Stomach (tissue), 19 donors: ENCODE measurements around the gene DACH1. TPM values are rescaled to one million over a fixed set of nuclear protein-coding genes. Genes with fewer than 3 reads are reported as not detected.
A peak's percentile ranks its signal among the peaks of the same experiment; 100 is the strongest.

ENCODE experiments used
- DNase-seq, 2 donors: peaks; one replicate each; pipeline versions ENCODE4 v3.0.0 to v3.0.0-alpha.2; 2013 to 2019
- H3K27ac ChIP-seq, 5 donors: fragments of 200-600 bp in 4 of 5; sonication (generic) in 4 of 5; one replicate each; pipeline ENCODE4 v1.5.1; 2013 to 2019; ENCODE audit warnings: mild to moderate bottlenecking in 1 of 5, moderate library complexity in 1 of 5
- H3K27me3 ChIP-seq, 3 donors: fragments of 200-600 bp; sonication (generic); one replicate each; pipeline ENCODE4 v1.5.1; 2017 to 2019; ENCODE audit warnings: mixed run types in 1 of 3
- H3K36me3 ChIP-seq, 4 donors: fragments of 200-600 bp; sonication (generic); 1 replicate in 3 of 4; 2 replicates in 1 of 4; pipeline ENCODE4 v1.5.1; 2016 to 2019
- H3K4me1 ChIP-seq, 4 donors: fragments of 200-600 bp; sonication (generic); one replicate each; pipeline ENCODE4 v1.5.1; 2016 to 2019
- H3K4me3 ChIP-seq, 4 donors: fragments of 200-600 bp; sonication (generic) in 3 of 4; one replicate each; pipeline ENCODE4 v1.5.1; 2016 to 2019; ENCODE audit warnings: mild to moderate bottlenecking in 1 of 4
- H3K9me3 ChIP-seq, 4 donors: fragments of 200-600 bp; sonication (generic); one replicate each; pipeline ENCODE4 v1.5.1; 2016 to 2019
- EP300 ChIP-seq: sonication (generic); formaldehyde crosslinking; IDR thresholded peaks from one replicate; pipeline ENCODE4 v1.6.1; 2017; ENCODE audit warnings: antibody characterized with exemption
- POLR2A ChIP-seq, 4 donors: fragments of 450-650 bp; IDR thresholded peaks; one replicate each; pipeline ENCODE4 v1.6.1; 2016; ENCODE audit warnings: antibody characterized with exemption in 4 of 4, control low read depth in 2 of 4, mild to moderate bottlenecking in 1 of 4, moderate library complexity in 1 of 4
- POLR2AphosphoS5 ChIP-seq, 3 donors: sonication (generic); formaldehyde crosslinking; IDR thresholded peaks; one replicate each; pipeline ENCODE4 v1.6.1; 2016; ENCODE audit warnings: antibody characterized with exemption in 3 of 3
- whole genome bisulfite sequencing, 5 donors: extraction: QIAGEN DNeasy Blood & Tissue Kit in 3 of 5; methylation state at CpG; one replicate each; pipeline versions ENCODE4 v1.1.5 to v1.1.7; 2013 to 2018; 5-methylcytosine and 5-hydroxymethylcytosine counted together
- intact Hi-C: fragments of 100-400 bp; cut with DNase I; formaldehyde crosslinking; loops from one replicate; pipeline ENCODE4 v1.15.1; 2023; ENCODE audit warnings: low total_unique reads
- long read RNA-seq, 10 donors: transcript quantifications; one replicate each; lab custom pipeline, GENCODE V29; 2026
- polyA plus RNA-seq, 3 donors: library from polyadenylated mRNA; stranded (reverse); fragments of 200-250 nt; gene quantifications; one replicate each; pipeline ENCODE4 v1.2.3, GENCODE V29; 2013
- total RNA-seq, 5 donors: library from RNA; depleted of rRNA; stranded (reverse); fragments of >200 nt; gene quantifications; one replicate each; pipeline versions ENCODE4 v1.1.0 to v1.2.3, GENCODE V29; 2014 to 2016
- TF ChIP-seq, protein P1 (sequence below), 7 experiments: fragments of 450-650 bp in 4 of 7; fragments of 200-600 bp in 3 of 7; sonication (generic) in 3 of 7; IDR thresholded peaks; one replicate each; pipeline ENCODE4 v1.5.1; 2016 to 2019; ENCODE audit warnings: antibody characterized with exemption in 7 of 7, control low read depth in 2 of 7, mild to moderate bottlenecking in 1 of 7
- donor health status: healthy with polysubstance abuse.
- donor health status: Bipolar disorder and iron deficiency.
- donor health status: healthy.

Gene DACH1
- 1 to 10 TPM in 4 of 5 donors, not detected in 1; 1.8 to 9.4 (median 6.8) TPM for total RNA-seq
- polyA plus RNA-seq, result 1 to 10 TPM in 1 of 3 donors, under 1 TPM in 2; 0.28 to 2.9 (median 0.81) TPM
- long read RNA-seq, donor 1, full-length matches to known transcripts, result 1 of 1 reads
- long read RNA-seq, donor 1, partial matches to known transcripts, result 0 of 1 reads
- long read RNA-seq, donor 1, other reads (novel, unspliced or antisense), result 0 of 1 reads
- long read RNA-seq, donor 2, full-length matches to known transcripts, result 2 of 2 reads
- long read RNA-seq, donor 2, partial matches to known transcripts, result 0 of 2 reads
- long read RNA-seq, donor 2, other reads (novel, unspliced or antisense), result 0 of 2 reads
- long read RNA-seq, donor 3, result 0 reads
- long read RNA-seq, donor 4, result 0 reads
- long read RNA-seq, donor 5, full-length matches to known transcripts, result 3 of 8 reads
- long read RNA-seq, donor 5, partial matches to known transcripts, result 5 of 8 reads
- long read RNA-seq, donor 5, other reads (novel, unspliced or antisense), result 0 of 8 reads
- long read RNA-seq, donor 6, full-length matches to known transcripts, result 1 of 1 reads
- long read RNA-seq, donor 6, partial matches to known transcripts, result 0 of 1 reads
- long read RNA-seq, donor 6, other reads (novel, unspliced or antisense), result 0 of 1 reads
- long read RNA-seq, donor 7, full-length matches to known transcripts, result 1 of 1 reads
- long read RNA-seq, donor 7, partial matches to known transcripts, result 0 of 1 reads
- long read RNA-seq, donor 7, other reads (novel, unspliced or antisense), result 0 of 1 reads
- long read RNA-seq, donor 8, full-length matches to known transcripts, result 3 of 3 reads
- long read RNA-seq, donor 8, partial matches to known transcripts, result 0 of 3 reads
- long read RNA-seq, donor 8, other reads (novel, unspliced or antisense), result 0 of 3 reads
- long read RNA-seq, donor 9, result 0 reads
- long read RNA-seq, donor 10, result 0 reads

DNA sequence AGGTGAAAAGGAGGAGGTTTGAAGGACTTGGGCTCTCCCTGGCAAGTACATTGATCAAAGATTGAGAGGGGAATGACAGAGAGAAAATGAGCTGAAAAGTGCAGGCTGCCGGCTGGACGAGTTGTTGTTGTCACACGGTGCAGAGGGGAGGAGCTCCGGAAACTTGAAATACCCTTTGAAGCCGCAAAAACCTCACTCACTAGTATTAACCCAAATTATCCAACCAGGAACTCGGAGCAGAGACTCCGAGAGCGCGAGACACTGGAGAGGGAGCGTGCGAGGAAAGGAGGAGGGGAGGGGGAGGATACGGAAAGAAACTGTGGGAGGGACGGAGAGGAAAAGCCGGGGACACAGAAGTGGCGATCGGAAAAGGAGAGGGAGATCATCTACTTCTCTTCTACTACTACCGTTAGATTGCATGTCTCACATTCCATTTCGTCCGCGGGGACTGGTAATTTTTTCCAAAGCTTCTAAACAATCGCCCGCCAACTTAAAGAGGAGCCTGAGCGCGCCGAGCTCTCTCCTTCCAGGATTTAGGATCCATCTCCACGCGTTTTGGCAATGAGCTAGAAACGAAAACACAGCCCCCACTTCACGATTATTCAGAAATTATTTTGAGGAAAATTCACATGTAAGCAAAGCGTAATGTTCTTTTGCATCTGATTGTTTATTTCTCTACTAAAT is at the start of gene DACH1:
DACH1 (minus strand) TSS at position 74 of the 684 bp plus-strand sequence.
- WGBS, 5 donors, result 3 to 5% (median 4%) methylated on average over 30 of the region's 30 CpGs
- Histone ChIP-seq H3K4me1 (peaks cover 12 to 36% (median 31%) of the 10 kb centered on the region in 4 donors), H3K4me3 (peak within 1 kb of the TSS; percentile 52 to 75 (median 58)), H3K27ac (peak within 1 kb of the TSS; percentile 60 to 82 (median 69)), H3K27me3 (peaks cover 9 to 91% (median 36%) of the 10 kb centered on the region in 3 donors), H3K36me3 (no peaks in the 10 kb centered on the region), H3K9me3 (no peaks in the 10 kb centered on the region)
- no peak for TF ChIP-seq POLR2A (IDR thresholded peaks at IDR 0.05)
- no peak for TF ChIP-seq POLR2AphosphoS5 (IDR thresholded peaks at IDR 0.05)
- TF ChIP-seq, protein P1, sequence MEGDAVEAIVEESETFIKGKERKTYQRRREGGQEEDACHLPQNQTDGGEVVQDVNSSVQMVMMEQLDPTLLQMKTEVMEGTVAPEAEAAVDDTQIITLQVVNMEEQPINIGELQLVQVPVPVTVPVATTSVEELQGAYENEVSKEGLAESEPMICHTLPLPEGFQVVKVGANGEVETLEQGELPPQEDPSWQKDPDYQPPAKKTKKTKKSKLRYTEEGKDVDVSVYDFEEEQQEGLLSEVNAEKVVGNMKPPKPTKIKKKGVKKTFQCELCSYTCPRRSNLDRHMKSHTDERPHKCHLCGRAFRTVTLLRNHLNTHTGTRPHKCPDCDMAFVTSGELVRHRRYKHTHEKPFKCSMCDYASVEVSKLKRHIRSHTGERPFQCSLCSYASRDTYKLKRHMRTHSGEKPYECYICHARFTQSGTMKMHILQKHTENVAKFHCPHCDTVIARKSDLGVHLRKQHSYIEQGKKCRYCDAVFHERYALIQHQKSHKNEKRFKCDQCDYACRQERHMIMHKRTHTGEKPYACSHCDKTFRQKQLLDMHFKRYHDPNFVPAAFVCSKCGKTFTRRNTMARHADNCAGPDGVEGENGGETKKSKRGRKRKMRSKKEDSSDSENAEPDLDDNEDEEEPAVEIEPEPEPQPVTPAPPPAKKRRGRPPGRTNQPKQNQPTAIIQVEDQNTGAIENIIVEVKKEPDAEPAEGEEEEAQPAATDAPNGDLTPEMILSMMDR (IDR thresholded peaks at IDR 0.05), result no peak
- no peak for TF ChIP-seq EP300
- peak; percentile 28 to 86 for DNase-seq
- intact Hi-C loops, result no loop called here

DNA sequence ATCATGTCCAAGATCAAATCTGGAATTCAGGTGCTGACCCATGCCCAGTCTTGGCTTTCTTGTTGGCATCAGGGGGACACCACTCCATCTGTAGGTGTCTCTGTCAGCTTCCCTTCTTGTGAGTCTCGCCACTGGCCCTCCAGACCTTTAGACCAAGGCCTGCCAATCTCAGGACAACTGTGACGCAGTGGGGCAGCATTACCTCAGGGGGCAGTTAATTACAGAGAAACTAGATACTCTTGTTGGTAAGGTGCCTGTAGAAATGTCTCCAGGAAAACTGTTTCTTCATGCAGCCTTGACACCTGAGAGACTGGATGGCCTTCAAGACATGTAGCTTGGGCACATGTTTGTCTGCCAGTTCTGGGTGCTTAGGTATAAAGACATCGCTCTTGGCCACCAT is 46.7 kb upstream of the DACH1 start:
- intact Hi-C loops, result no loop called here
- H3K4me1 ChIP-seq, result no peaks in the 10 kb centered on the region

GRCh38 chr13:71912524-71912923 is 45.5 kb upstream of the DACH1 start:
- intact Hi-C loops, result no loop called here
- TF ChIP-seq EP300 (no peak), POLR2A (IDR thresholded peaks at IDR 0.05) (no peak), POLR2AphosphoS5 (IDR thresholded peaks at IDR 0.05) (peak in 1 of 3 donors; percentile 3)
- H3K36me3 ChIP-seq, result no peaks in the 10 kb centered on the region
- H3K4me1 ChIP-seq, result no peaks in the 10 kb centered on the region
- DNase-seq, result no peak
- H3K27me3 ChIP-seq, result no peaks in the 10 kb centered on the region
- no peak overlapping the region for H3K27ac ChIP-seq
- H3K9me3 ChIP-seq, result no peaks in the 10 kb centered on the region
- no peak overlapping the region for H3K4me3 ChIP-seq

More for the DNA sequence above, 46.7 kb upstream of the DACH1 start:
- TF ChIP-seq, protein P1 (IDR thresholded peaks at IDR 0.05), result no peak
- TF ChIP-seq EP300 (no peak), POLR2A (IDR thresholded peaks at IDR 0.05) (no peak), POLR2AphosphoS5 (IDR thresholded peaks at IDR 0.05) (no peak)
- Histone ChIP-seq H3K36me3 (no peaks in the 10 kb centered on the region), H3K27me3 (no peaks in the 10 kb centered on the region), H3K4me3 (no peak overlapping the region), H3K27ac (no peak overlapping the region), H3K9me3 (no peaks in the 10 kb centered on the region)
- 78 to 98% (median 93%) methylated on average over 3 of the region's 3 CpGs for WGBS, 5 donors
- no peak for DNase-seq

DNA sequence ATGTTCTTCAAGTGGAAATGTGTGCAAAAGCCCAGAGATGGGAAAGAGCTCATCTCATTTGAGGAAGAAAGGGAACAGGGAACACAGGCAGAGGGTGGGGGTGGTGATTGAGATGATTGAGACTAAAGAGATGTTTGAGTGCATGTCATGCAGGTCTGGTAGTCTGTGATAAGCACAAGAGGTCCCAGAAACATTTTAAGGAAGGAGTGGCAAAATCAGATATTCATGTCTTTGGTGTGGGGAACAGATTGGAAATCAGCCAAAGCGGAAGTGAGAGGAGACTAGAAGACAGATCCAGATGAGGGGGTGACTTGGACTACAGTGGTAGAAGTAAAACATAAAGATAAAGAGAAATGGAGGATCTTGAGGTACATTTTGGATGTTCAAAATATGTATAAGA is 39.4 kb upstream of the DACH1 start:
- Histone ChIP-seq H3K27ac (no peak overlapping the region), H3K36me3 (no peaks in the 10 kb centered on the region), H3K9me3 (no peaks in the 10 kb centered on the region), H3K4me1 (no peaks in the 10 kb centered on the region), H3K27me3 (no peaks in the 10 kb centered on the region), H3K4me3 (no peak overlapping the region)
- intact Hi-C loops, result no loop called here
- TF ChIP-seq, protein P1 (IDR thresholded peaks at IDR 0.05), result no peak
- no peak for TF ChIP-seq EP300
- TF ChIP-seq POLR2AphosphoS5 (IDR thresholded peaks at IDR 0.05), result no peak
- TF ChIP-seq POLR2A (IDR thresholded peaks at IDR 0.05), result no peak
- WGBS, 5 donors, result 67 to 96% (median 76%) methylated on average over 1 of the region's 1 CpG
- no peak for DNase-seq
